Testis (tissue), 3 donors: ENCODE measurements around the gene CHCHD3. TPM values are rescaled to one million over a fixed set of nuclear protein-coding genes. Genes with fewer than 3 reads are reported as not detected.

Source experiments
- DNase-seq: peaks from one replicate; pipeline ENCODE4 v3.0.0-alpha.2; 2019
- H3K27ac ChIP-seq, 2 donors: fragments of 200-600 bp; sonication (generic); one replicate each; pipeline ENCODE4 v1.5.1; 2019
- H3K27me3 ChIP-seq: fragments of 200-600 bp; sonication (generic); one replicate; pipeline ENCODE4 v1.5.1; 2019
- H3K36me3 ChIP-seq: fragments of 200-600 bp; sonication (generic); one replicate; pipeline ENCODE4 v1.5.1; 2017; ENCODE audit warnings: low read depth; ENCODE audit errors: missing control alignments
- H3K4me1 ChIP-seq: fragments of 200-600 bp; sonication (generic); one replicate; pipeline ENCODE4 v1.5.1; 2019
- H3K4me3 ChIP-seq, 2 donors: fragments of 200-600 bp; sonication (generic); one replicate each; pipeline ENCODE4 v1.5.1; 2017 to 2019
- H3K9me3 ChIP-seq: fragments of 200-600 bp; sonication (generic); one replicate; pipeline ENCODE4 v1.5.1; 2017
- POLR2A ChIP-seq: fragments of 450-650 bp; IDR thresholded peaks from one replicate; pipeline ENCODE4 v1.6.1; 2017; ENCODE audit warnings: antibody characterized with exemption, mild to moderate bottlenecking, moderate library complexity
- WGBS, 2 donors: methylation state at CpG; one replicate each; pipeline ENCODE4 v1.1.5; 2018; 5-methylcytosine and 5-hydroxymethylcytosine counted together
- intact Hi-C: fragments of 100-400 bp; cut with DNase I; formaldehyde crosslinking; loops from one replicate; pipeline ENCODE4 v1.15.1; 2023; ENCODE audit warnings: low total_unique reads
- polyA plus RNA-seq: library from polyadenylated mRNA; stranded (reverse); fragments of 350-450 nt; fragmentation: Illumina TruSeq; extraction: RNeasy Lipid Tissue Mini Kit (QIAGEN cat#74804); gene quantifications from one replicate; pipeline ENCODE4 v1.2.3, GENCODE V29; 2014; ENCODE audit warnings: low read depth, low replicate concordance; ENCODE audit not compliant: insufficient read depth
- total RNA-seq, 2 donors: library from RNA; depleted of rRNA; stranded (reverse); fragments of >200 nt; gene quantifications; one replicate each; pipeline ENCODE4 v1.2.3, GENCODE V29; 2016
- TF ChIP-seq, protein P1 (sequence below), 3 experiments: fragments of 450-650 bp in 2 of 3; fragments of 200-600 bp in 1 of 3; sonication (generic) in 1 of 3; IDR thresholded peaks; one replicate each; pipeline ENCODE4 v1.5.1; 2016 to 2019; ENCODE audit warnings: antibody characterized with exemption in 3 of 3, mild to moderate bottlenecking in 2 of 3, moderate library complexity in 1 of 3

Gene CHCHD3
- total and polyA plus RNA-seq, 3 donors from 2014 or later = 44.0 to 53.0 (median 47.9) TPM

DNA sequence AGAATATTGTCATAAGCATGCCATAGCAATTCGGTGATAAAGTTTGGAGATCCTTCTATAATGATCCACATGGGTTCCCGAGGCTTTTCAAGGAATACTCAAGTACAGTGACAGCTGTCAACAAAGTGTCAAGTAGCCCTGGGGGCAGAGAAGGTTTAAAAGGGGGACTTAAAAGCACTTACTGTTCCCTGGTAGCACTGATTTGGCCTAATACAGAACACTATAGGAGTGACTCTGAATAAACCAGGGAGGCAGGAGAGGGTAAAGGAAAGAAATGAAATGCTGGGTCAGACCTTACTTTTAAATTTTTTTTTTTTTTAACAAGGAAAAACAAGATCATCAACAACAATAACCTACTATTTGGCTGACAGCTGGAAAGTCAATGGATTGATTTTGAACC is 20.1 kb downstream of the CHCHD3 start:
- intact Hi-C loops = no loop called here
- no peaks in the 10 kb centered on the region for H3K4me1 ChIP-seq
- H3K36me3 ChIP-seq = no peaks in the 10 kb centered on the region
- no peak for TF ChIP-seq POLR2A
- TF ChIP-seq, protein P1, sequence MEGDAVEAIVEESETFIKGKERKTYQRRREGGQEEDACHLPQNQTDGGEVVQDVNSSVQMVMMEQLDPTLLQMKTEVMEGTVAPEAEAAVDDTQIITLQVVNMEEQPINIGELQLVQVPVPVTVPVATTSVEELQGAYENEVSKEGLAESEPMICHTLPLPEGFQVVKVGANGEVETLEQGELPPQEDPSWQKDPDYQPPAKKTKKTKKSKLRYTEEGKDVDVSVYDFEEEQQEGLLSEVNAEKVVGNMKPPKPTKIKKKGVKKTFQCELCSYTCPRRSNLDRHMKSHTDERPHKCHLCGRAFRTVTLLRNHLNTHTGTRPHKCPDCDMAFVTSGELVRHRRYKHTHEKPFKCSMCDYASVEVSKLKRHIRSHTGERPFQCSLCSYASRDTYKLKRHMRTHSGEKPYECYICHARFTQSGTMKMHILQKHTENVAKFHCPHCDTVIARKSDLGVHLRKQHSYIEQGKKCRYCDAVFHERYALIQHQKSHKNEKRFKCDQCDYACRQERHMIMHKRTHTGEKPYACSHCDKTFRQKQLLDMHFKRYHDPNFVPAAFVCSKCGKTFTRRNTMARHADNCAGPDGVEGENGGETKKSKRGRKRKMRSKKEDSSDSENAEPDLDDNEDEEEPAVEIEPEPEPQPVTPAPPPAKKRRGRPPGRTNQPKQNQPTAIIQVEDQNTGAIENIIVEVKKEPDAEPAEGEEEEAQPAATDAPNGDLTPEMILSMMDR (IDR thresholded peaks at IDR 0.05) = no peak
- DNase-seq = no peak
- 89 to 100% methylated on average over 2 of the region's 2 CpGs for WGBS, 2 donors
- no peaks in the 10 kb centered on the region for H3K27me3 ChIP-seq
- no peaks in the 10 kb centered on the region for H3K9me3 ChIP-seq
- H3K4me3 ChIP-seq = no peak overlapping the region
- H3K27ac ChIP-seq = no peak overlapping the region

GRCh38 chr7:133061357-133061756 is 20.5 kb downstream of the CHCHD3 start:
- Histone ChIP-seq H3K4me1 (no peaks in the 10 kb centered on the region), H3K27me3 (no peaks in the 10 kb centered on the region)
- no peak for DNase-seq

DNA sequence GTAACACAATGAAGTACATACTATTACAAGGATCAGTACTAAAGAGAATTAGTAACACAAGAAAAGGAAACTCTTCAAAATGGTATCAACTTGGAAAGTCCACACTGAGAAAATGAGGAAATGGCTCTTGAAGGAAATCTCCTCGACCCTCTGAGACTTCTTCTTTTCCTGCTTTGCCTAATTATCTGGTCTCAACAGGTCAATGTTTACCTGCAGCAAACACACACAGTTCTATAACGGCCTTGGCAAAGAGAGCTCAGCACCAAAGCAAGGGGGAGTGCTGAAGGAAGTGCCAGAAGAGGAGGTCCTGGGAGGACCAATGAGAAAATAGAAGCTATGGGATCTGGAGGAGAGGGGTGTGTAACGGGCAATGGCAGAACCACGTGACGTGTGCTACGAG is 21.9 kb downstream of the CHCHD3 start:
- no peak overlapping the region for H3K27ac ChIP-seq
- DNase-seq = no peak
- H3K27me3 ChIP-seq = no peaks in the 10 kb centered on the region
- intact Hi-C loops = no loop called here
- H3K36me3 ChIP-seq = no peaks in the 10 kb centered on the region
- WGBS, 2 donors = 92 to 95% methylated on average over 6 of the region's 6 CpGs
- no peaks in the 10 kb centered on the region for H3K9me3 ChIP-seq
- TF ChIP-seq, protein P1 (IDR thresholded peaks at IDR 0.05) = no peak
- TF ChIP-seq POLR2A = no peak
- H3K4me1 ChIP-seq = no peaks in the 10 kb centered on the region
- H3K4me3 ChIP-seq = no peak overlapping the region

More at GRCh38 chr7:133061357-133061756, 20.5 kb downstream of the CHCHD3 start:
- H3K27ac ChIP-seq = no peak overlapping the region
- 73 to 91% methylated on average over 2 of the region's 2 CpGs for WGBS, 2 donors
- intact Hi-C loops = no loop called here
- no peaks in the 10 kb centered on the region for H3K36me3 ChIP-seq
- H3K4me3 ChIP-seq = no peak overlapping the region
- no peaks in the 10 kb centered on the region for H3K9me3 ChIP-seq
- TF ChIP-seq, protein P1 (IDR thresholded peaks at IDR 0.05) = no peak
- TF ChIP-seq POLR2A = no peak

- no peaks in the 10 kb centered on the region for H3K27me3 ChIP-seq
- H3K27ac ChIP-seq = no peak overlapping the region
- 96 to 99% methylated on average over 6 of the region's 6 CpGs for WGBS, 2 donors
- no peak for TF ChIP-seq POLR2A
- TF ChIP-seq, protein P1 (IDR thresholded peaks at IDR 0.05) = no peak
- H3K9me3 ChIP-seq = no peaks in the 10 kb centered on the region
- intact Hi-C loops = no loop called here
- no peak overlapping the region for H3K4me3 ChIP-seq
- no peaks in the 10 kb centered on the region for H3K36me3 ChIP-seq
- DNase-seq = no peak
- H3K4me1 ChIP-seq = no peaks in the 10 kb centered on the region
These were observed 22.6 kb downstream of the CHCHD3 start for GRCh38 chr7:133059263-133059662.
